Mesendoderm (in vitro differentiated cells): ENCODE measurements around the gene RBM27.

Source experiments
- DNase-seq: peaks from one replicate; pipeline ENCODE4 v3.0.0; 2013
- H2AK5ac ChIP-seq: 2 replicates; pipeline ENCODE4 v1.6.1; 2013; ENCODE audit warnings: low read length, inconsistent platforms
- H2BK120ac ChIP-seq: 2 replicates; pipeline ENCODE4 v1.6.1; 2013; ENCODE audit warnings: low read depth, mild to moderate bottlenecking, low read length, moderate library complexity, mixed read lengths
- H2BK15ac ChIP-seq: replicated peaks from 2 replicates; pipeline ENCODE4 v1.6.1; 2013; ENCODE audit warnings: low read depth, mild to moderate bottlenecking, moderate library complexity
- H2BK5ac ChIP-seq: 2 replicates; pipeline ENCODE4 v1.6.1; 2013; ENCODE audit warnings: low read length, inconsistent platforms
- H3K18ac ChIP-seq: 2 replicates; pipeline ENCODE4 v1.6.1; 2013; ENCODE audit warnings: mild to moderate bottlenecking, low read length, mixed read lengths
- H3K23ac ChIP-seq: one replicate; pipeline ENCODE4 v1.6.1; 2013; ENCODE audit warnings: low read length
- H3K27ac ChIP-seq: 2 replicates; pipeline ENCODE4 v1.5.1; 2013; ENCODE audit warnings: low read depth, mild to moderate bottlenecking, inconsistent platforms, low read length, moderate library complexity
- H3K27me3 ChIP-seq: 2 replicates; pipeline ENCODE4 v1.6.1; 2013; ENCODE audit warnings: low read length, control low read depth, mild to moderate bottlenecking, inconsistent platforms; ENCODE audit not compliant: insufficient read depth, poor library complexity
- H3K36me3 ChIP-seq: 2 replicates; pipeline ENCODE4 v1.6.1; 2013; ENCODE audit warnings: low read length, inconsistent platforms; ENCODE audit not compliant: control insufficient read depth, insufficient read depth
- H3K4ac ChIP-seq: one replicate; pipeline ENCODE4 v1.6.1; 2013; ENCODE audit warnings: low read depth, mild to moderate bottlenecking, low read length, moderate library complexity
- H3K4me1 ChIP-seq: 2 replicates; pipeline ENCODE4 v1.6.1; 2013; ENCODE audit warnings: low read depth, low read length, inconsistent platforms; ENCODE audit not compliant: control insufficient read depth
- H3K4me2 ChIP-seq: 2 replicates; pipeline ENCODE4 v1.6.1; 2013; ENCODE audit warnings: low read length
- H3K4me3 ChIP-seq: 2 replicates; pipeline ENCODE4 v1.5.1; 2013; ENCODE audit warnings: mild to moderate bottlenecking, low read length
- H3K56ac ChIP-seq: one replicate; pipeline ENCODE4 v1.6.1; 2013; ENCODE audit warnings: low read length
- H3K79me1 ChIP-seq: 2 replicates; pipeline ENCODE4 v1.6.1; 2013; ENCODE audit warnings: low read length, inconsistent platforms
- H3K79me2 ChIP-seq: 2 replicates; pipeline ENCODE4 v1.6.1; 2013; ENCODE audit warnings: mild to moderate bottlenecking, low read length; ENCODE audit not compliant: control insufficient read depth, insufficient read depth
- H3K9ac ChIP-seq: 2 replicates; pipeline ENCODE4 v1.6.1; 2013; ENCODE audit warnings: low read length, inconsistent platforms
- H4K5ac ChIP-seq: one replicate; pipeline ENCODE4 v1.6.1; 2013; ENCODE audit warnings: low read length
- H4K8ac ChIP-seq: one replicate; pipeline ENCODE4 v1.6.1; 2013; ENCODE audit warnings: low read depth, mild to moderate bottlenecking, control low read depth, low read length, moderate library complexity
- WGBS: extraction: QIAGEN DNeasy Blood & Tissue Kit; methylation state at CpG from one replicate; pipeline ENCODE4 v1.1.7; 2013; ENCODE audit warnings: low lambda C conversion rate, missing lambda C conversion rate; ENCODE audit not compliant: insufficient coverage; ENCODE audit errors: extremely low coverage; 5-methylcytosine and 5-hydroxymethylcytosine counted together

Gene RBM27

DNA sequence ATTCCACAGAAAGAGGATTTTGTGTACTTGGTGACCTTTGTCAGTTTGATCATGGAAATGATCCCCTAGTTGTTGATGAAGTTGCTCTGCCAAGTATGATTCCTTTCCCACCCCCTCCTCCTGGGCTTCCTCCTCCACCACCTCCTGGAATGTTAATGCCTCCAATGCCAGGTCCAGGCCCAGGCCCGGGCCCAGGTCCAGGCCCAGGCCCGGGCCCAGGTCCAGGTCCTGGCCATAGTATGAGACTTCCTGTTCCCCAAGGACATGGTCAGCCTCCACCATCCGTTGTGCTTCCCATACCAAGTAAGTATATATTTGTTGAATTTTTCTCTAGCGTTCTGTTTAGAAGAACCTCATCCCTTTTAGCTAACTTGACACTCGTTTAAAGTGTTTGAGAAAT is 30.0 kb downstream of the RBM27 start:
- no peaks in the 10 kb centered on the region for H3K4me1 ChIP-seq
- no peak overlapping the region for H3K4ac ChIP-seq
- H4K8ac ChIP-seq = no peak overlapping the region
- H2BK15ac ChIP-seq = no peak overlapping the region
- no peak overlapping the region for H4K5ac ChIP-seq
- no peak overlapping the region for H3K4me2 ChIP-seq
- H3K4me3 ChIP-seq = no peak overlapping the region
- no peak overlapping the region for H3K27ac ChIP-seq
- no peak overlapping the region for H2AK5ac ChIP-seq
- DNase-seq = no peak
- H3K79me1 ChIP-seq = no peaks in the 10 kb centered on the region
- H3K18ac ChIP-seq = no peak overlapping the region
- H3K79me2 ChIP-seq = no peaks in the 10 kb centered on the region
- H3K9ac ChIP-seq = no peak overlapping the region
- WGBS = no CpG with 5 or more reads among the region's 5 CpGs
- no peak overlapping the region for H2BK5ac ChIP-seq
- H3K27me3 ChIP-seq = no peaks in the 10 kb centered on the region
- peaks cover 3% of the 10 kb centered on the region for H3K36me3 ChIP-seq
- no peak overlapping the region for H3K23ac ChIP-seq
- no peak overlapping the region for H2BK120ac ChIP-seq
- H3K56ac ChIP-seq = no peak overlapping the region

DNA sequence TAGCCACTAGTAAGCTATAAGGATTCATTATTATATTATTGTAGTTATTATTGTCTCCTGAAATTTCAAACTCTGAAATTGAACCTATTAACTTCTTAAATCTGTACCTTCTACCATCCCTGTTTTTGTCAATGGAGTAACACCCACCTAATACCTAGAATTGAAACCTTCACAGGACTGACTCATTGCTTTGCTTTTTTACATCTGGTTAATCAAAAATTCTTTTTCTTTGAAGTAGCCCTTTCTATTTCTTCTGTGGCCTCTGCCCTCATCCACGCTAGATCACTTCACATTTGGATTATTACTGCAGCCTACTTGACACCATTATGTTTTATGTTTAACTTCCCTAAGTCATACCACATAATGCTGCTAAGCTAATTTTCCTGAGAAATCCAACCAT is 35.6 kb downstream of the RBM27 start:
- Histone ChIP-seq H4K5ac (no peak overlapping the region), H3K4me1 (no peaks in the 10 kb centered on the region), H2BK15ac (no peak overlapping the region), H3K9ac (no peak overlapping the region), H3K27me3 (no peaks in the 10 kb centered on the region), H2AK5ac (no peak overlapping the region), H2BK5ac (no peak overlapping the region), H3K4me2 (no peak overlapping the region), H3K23ac (no peak overlapping the region), H3K79me1 (no peaks in the 10 kb centered on the region), H3K36me3 (no peaks in the 10 kb centered on the region), H3K27ac (no peak overlapping the region), H3K18ac (no peak overlapping the region), H2BK120ac (no peak overlapping the region), H3K79me2 (no peaks in the 10 kb centered on the region), H3K4me3 (no peak overlapping the region), H3K4ac (no peak overlapping the region), H4K8ac (no peak overlapping the region), H3K56ac (no peak overlapping the region)
- no peak for DNase-seq
- WGBS = no CpG with 5 or more reads among the region's 1 CpG

DNA sequence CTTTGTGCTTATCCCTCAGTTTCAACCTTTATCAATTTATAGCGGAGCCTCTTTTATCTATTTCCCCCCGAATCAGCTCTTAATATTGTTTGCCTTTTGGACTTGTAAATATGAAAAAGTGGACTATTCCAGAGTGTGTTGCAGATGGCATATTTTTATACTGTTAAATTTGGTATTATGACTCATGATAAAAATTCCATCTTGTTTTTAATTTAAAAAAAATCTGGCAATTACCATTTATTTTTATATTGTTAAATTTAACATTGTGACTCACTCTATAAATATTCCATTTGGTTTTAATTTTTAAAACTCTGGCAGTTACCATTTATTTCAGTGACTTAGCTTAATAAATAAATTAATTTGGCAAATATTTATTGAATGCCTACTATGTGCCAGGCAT is 37.5 kb downstream of the RBM27 start:
- no peak overlapping the region for H3K4me3 ChIP-seq
- H2AK5ac ChIP-seq = no peak overlapping the region
- no peak overlapping the region for H2BK120ac ChIP-seq
- no peaks in the 10 kb centered on the region for H3K36me3 ChIP-seq
- no peak overlapping the region for H2BK15ac ChIP-seq
- no peak overlapping the region for H3K56ac ChIP-seq
- H3K27ac ChIP-seq = no peak overlapping the region
- no peaks in the 10 kb centered on the region for H3K27me3 ChIP-seq
- H2BK5ac ChIP-seq = no peak overlapping the region
- no peak overlapping the region for H3K4ac ChIP-seq
- no peak overlapping the region for H3K23ac ChIP-seq
- no peaks in the 10 kb centered on the region for H3K4me1 ChIP-seq
- H3K4me2 ChIP-seq = no peak overlapping the region
- WGBS = no CpG with 5 or more reads among the region's 2 CpGs
- H4K8ac ChIP-seq = no peak overlapping the region
- no peak overlapping the region for H4K5ac ChIP-seq
- no peaks in the 10 kb centered on the region for H3K79me1 ChIP-seq
- DNase-seq = no peak
- H3K9ac ChIP-seq = no peak overlapping the region
- H3K79me2 ChIP-seq = no peaks in the 10 kb centered on the region
- no peak overlapping the region for H3K18ac ChIP-seq

DNA sequence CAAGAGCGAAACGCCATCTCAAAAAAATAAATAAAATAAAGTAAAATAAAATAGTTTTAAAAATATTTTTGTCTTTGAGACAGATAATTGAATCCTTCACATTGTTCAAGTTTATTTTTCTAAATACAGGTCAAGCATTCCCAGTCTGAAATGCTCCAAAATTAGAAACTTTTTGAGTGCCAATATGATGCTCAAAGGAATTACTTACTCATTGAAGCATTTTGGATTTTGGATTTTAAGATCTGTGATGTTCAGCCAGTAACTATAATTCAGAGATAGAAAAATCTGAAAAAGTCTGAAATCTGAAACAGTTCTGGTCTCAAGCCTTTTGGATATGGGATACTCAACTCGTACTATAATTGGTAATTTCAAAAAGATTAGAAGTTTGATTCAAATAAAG is 39.8 kb downstream of the RBM27 start:
- WGBS = no CpG with 5 or more reads among the region's 3 CpGs
- no peak overlapping the region for H3K4me3 ChIP-seq
- no peaks in the 10 kb centered on the region for H3K27me3 ChIP-seq
- no peak for DNase-seq
- no peak overlapping the region for H3K56ac ChIP-seq
- no peaks in the 10 kb centered on the region for H3K79me1 ChIP-seq
- H3K4me1 ChIP-seq = no peaks in the 10 kb centered on the region
- no peak overlapping the region for H2AK5ac ChIP-seq
- no peak overlapping the region for H3K9ac ChIP-seq
- no peak overlapping the region for H2BK120ac ChIP-seq
- no peak overlapping the region for H3K27ac ChIP-seq
- no peak overlapping the region for H4K5ac ChIP-seq
- no peak overlapping the region for H2BK5ac ChIP-seq
- no peak overlapping the region for H3K4ac ChIP-seq
- H2BK15ac ChIP-seq = no peak overlapping the region
- H3K36me3 ChIP-seq = no peaks in the 10 kb centered on the region
- no peak overlapping the region for H3K4me2 ChIP-seq
- no peaks in the 10 kb centered on the region for H3K79me2 ChIP-seq
- no peak overlapping the region for H3K18ac ChIP-seq
- no peak overlapping the region for H4K8ac ChIP-seq
- H3K23ac ChIP-seq = no peak overlapping the region

DNA sequence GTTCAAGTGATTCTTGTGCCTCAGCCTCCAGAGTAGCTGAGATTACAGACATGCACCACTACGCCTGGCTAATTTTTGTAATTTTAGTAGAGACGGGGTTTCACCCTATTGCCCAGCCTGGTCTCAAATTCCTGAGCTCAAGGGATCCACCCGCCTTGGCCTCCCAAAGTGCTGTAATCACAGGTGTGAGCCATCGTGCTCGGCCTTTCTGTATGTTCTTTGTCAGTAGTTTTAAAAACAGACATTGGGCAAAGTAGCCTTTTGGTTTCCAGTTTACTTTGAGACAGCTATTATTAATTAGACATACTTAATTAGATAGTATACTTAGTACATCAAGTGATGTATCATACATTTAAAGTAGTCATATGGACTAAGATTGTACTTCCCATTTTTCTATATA is 45.2 kb downstream of the RBM27 start:
- no peak overlapping the region for H2BK15ac ChIP-seq
- no peak overlapping the region for H4K8ac ChIP-seq
- H3K27me3 ChIP-seq = no peaks in the 10 kb centered on the region
- no CpG with 5 or more reads among the region's 5 CpGs for WGBS
- no peak for DNase-seq
- no peak overlapping the region for H3K23ac ChIP-seq
- no peak overlapping the region for H3K4me3 ChIP-seq
- H3K79me1 ChIP-seq = no peaks in the 10 kb centered on the region
- H3K36me3 ChIP-seq = peaks cover 2% of the 10 kb centered on the region
- H4K5ac ChIP-seq = no peak overlapping the region
- no peak overlapping the region for H2BK5ac ChIP-seq
- H3K18ac ChIP-seq = no peak overlapping the region
- H2AK5ac ChIP-seq = no peak overlapping the region
- H2BK120ac ChIP-seq = no peak overlapping the region
- H3K9ac ChIP-seq = no peak overlapping the region
- no peaks in the 10 kb centered on the region for H3K79me2 ChIP-seq
- H3K4ac ChIP-seq = no peak overlapping the region
- H3K56ac ChIP-seq = no peak overlapping the region
- no peak overlapping the region for H3K4me2 ChIP-seq
- H3K27ac ChIP-seq = no peak overlapping the region
- H3K4me1 ChIP-seq = no peaks in the 10 kb centered on the region

DNA sequence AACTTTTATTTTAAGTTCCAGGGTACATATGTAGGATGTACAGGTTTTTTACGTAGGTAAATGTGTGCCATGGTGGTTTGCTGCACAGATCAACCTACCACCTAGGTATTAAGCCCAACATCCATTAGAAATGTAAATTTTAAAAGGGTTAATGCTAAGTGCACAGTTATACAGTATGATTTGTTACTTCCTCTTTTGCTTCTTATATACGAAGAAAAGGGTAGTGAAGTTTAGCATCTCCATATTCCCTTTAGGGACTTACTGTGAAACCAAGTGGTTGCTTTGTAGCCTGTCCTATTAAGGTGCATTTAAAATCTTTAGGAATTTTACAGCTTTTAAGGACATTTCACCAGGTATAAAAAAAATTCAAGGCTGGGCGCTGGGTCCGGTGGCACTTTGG is 46.4 kb downstream of the RBM27 start:
- no peak for DNase-seq
- no peaks in the 10 kb centered on the region for H3K79me2 ChIP-seq
- no peak overlapping the region for H2AK5ac ChIP-seq
- H3K9ac ChIP-seq = no peak overlapping the region
- WGBS = no CpG with 5 or more reads among the region's 4 CpGs
- no peak overlapping the region for H3K23ac ChIP-seq
- no peak overlapping the region for H2BK15ac ChIP-seq
- H3K56ac ChIP-seq = no peak overlapping the region
- H3K4ac ChIP-seq = no peak overlapping the region
- no peak overlapping the region for H2BK5ac ChIP-seq
- H4K8ac ChIP-seq = no peak overlapping the region
- H3K4me2 ChIP-seq = no peak overlapping the region
- no peak overlapping the region for H3K4me3 ChIP-seq
- no peak overlapping the region for H3K27ac ChIP-seq
- H4K5ac ChIP-seq = no peak overlapping the region
- H3K4me1 ChIP-seq = no peaks in the 10 kb centered on the region
- H3K79me1 ChIP-seq = no peaks in the 10 kb centered on the region
- no peaks in the 10 kb centered on the region for H3K27me3 ChIP-seq
- H3K36me3 ChIP-seq = peaks cover 2% of the 10 kb centered on the region
- H2BK120ac ChIP-seq = no peak overlapping the region
- H3K18ac ChIP-seq = no peak overlapping the region
